ENCODE data around the gene COA1. TPM values are rescaled to one million over a fixed set of nuclear protein-coding genes. Genes with fewer than 3 reads are reported as not detected.

COA1 gene
- polyA plus RNA-seq, 1 donor from 2014 or later = 48.5 TPM

DNA sequence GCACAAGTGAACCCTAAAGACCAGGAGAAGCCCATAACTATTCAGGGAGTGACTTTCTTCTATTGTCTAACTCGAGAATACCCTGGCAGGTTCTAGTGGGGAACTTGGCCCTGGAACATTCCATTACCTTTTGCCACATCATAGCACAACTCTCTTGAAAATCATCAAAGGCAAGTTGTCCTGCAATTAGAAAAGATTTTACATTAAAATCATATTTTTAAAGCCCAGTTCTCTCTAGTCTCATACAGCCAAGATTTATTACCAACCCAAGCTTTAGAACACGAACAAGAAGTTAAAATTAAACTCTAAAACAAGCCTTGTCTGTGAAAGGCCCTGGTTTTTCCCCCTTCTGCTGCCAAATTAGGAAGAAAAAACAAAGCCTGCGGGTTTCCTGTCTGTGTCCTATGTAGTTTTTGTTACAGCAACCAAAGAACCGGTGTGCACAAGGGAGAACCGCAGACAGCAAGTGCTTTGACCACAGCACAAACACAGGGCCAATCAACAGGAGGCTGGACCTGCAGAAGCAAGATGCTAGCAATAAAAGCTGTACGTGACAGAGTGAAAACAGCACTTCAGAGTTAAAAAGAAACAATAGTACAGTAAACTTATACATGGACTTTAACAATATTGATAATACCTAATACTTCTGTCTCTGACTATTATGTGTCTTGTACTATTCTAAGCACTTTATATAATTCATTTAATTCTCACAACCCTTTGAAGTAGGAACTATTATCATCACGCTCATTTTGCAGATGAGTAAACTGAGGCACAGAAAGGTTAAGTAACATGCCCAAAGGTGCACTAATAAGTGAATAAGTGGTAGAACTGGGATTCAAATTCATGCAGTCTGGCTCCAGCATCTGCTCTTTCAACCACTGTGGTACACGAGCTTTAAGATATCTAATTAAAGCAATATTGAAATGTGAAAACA, 80.6 kb downstream of the COA1 start:
- Mint-ChIP-seq H3K27ac (peak overlapping the region; percentile 78 to 98 (median 94)), H3K4me3 (peak overlapping the region; percentile 80 to 94 (median 85)), H3K36me3 (peaks cover 10% of the 10 kb centered on the region), H3K27me3 (no peaks in the 10 kb centered on the region), H3K9me3 (no peaks in the 10 kb centered on the region), H3K4me1 (peaks cover 59 to 72% (median 66%) of the 10 kb centered on the region in 3 donors)

DNA sequence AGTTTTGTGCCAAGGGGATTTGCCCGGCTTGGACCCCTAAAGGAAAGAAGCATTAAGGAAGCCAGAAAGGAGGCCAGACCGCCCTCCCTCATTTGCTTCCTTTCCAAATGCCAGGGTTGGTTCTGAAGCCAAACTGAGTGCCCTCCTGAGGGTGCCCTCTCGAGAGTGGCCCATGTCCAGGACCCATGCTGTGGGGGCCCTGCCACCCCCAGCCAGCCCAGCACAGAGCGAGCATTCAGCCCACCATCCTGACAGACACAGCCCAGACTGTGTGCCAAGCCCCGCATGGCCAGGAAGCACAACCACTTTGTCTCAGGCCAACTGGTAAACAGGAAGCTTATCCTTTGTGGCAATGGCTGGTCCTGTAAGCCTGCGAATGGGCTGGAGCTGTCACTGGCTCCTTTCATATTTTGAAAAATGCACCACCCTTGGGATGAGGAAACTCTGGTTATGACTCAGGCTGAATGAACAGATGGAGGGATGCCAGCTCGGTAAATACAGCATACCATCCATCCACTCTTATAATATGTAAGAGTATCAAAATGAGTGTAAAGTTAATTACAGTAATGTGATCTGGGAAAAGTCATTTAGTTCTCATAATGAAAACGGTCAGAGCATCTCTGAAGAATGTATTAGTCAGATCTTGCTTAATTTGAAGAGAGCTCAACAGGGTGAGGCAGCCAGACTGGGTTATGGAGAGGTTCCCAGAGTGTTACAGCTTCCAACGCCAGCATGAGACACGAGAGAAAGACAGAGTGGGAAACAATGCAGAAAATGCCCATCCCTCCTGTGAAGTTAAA, 81.5 kb downstream of the COA1 start:
- Mint-ChIP-seq H3K4me1 (peaks cover 64 to 75% (median 67%) of the 10 kb centered on the region in 3 donors), H3K9me3 (no peaks in the 10 kb centered on the region), H3K27me3 (no peaks in the 10 kb centered on the region), H3K36me3 (peaks cover 13% of the 10 kb centered on the region), H3K27ac (peak overlapping the region; percentile 78 to 98 (median 94)), H3K4me3 (peak overlapping the region; percentile 80 to 94 (median 85))

DNA sequence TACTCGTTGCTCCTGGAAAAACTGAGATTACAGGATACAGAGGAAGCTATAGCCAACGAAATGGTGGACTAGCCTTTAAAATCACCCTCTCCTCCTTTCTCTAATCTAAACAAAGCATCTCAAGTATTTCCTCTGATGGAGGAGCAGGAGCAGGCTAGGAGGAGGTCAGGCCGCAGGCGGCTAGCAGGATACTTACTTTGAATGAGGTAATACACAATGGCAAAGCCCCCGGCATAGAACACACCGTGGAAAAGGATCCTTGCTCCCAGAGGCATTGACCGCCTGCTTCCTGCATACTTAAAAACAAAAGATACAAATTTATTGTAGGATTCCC, 82.0 kb downstream of the COA1 start:
- peaks cover 11% of the 10 kb centered on the region for H3K36me3 Mint-ChIP-seq
- H3K4me1 Mint-ChIP-seq = peaks cover 67 to 77% (median 68%) of the 10 kb centered on the region in 3 donors
- H3K27ac Mint-ChIP-seq = peak overlapping the region; percentile 78 to 98 (median 94)
- H3K9me3 Mint-ChIP-seq = no peaks in the 10 kb centered on the region
- H3K27me3 Mint-ChIP-seq = no peaks in the 10 kb centered on the region
- peak overlapping the region in 3 of 4 donors; percentile 41 to 82 (median 80) for H3K4me3 Mint-ChIP-seq

DNA sequence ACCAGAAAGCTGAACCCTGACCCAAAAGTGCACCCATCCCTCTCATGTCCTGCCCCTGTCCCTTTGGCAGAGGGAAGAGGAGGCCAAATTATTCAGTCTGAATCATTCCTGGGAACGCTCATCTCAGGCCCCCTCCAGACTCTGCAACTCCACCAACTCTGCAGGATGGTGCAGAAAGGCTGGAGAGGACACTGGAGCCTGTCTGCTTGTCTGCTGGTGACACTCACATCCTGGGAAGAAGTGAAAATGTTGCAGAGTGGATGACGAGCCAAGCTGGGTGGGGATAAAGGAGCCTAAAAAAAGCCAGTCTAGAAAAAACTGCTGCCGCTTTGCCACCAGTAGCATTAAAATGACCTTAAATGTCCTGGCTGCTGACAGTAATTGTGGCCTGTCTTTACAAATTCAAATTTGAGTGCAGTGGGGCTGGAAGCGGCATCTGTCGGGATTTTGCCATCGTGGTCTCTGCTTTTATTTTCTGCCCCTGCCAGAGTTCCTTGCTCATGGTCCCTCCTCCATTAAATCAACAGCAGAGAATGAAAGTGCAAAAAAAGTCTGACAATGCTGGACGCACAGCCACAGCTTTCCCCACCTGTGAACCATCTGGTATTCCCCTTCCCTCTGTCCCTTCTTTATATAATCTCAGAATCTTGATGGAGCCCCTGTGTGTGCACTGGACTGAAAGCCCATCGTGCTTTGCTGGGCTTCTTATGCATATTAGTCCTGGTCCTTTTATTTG, 82.6 kb downstream of the COA1 start:
- Mint-ChIP-seq H3K9me3 (no peaks in the 10 kb centered on the region), H3K4me1 (peaks cover 66 to 73% (median 67%) of the 10 kb centered on the region in 3 donors), H3K36me3 (peaks cover 10% of the 10 kb centered on the region), H3K27me3 (no peaks in the 10 kb centered on the region), H3K4me3 (peak overlapping the region; percentile 64 to 82 (median 79)), H3K27ac (peak overlapping the region; percentile 78 to 98 (median 94))

DNA sequence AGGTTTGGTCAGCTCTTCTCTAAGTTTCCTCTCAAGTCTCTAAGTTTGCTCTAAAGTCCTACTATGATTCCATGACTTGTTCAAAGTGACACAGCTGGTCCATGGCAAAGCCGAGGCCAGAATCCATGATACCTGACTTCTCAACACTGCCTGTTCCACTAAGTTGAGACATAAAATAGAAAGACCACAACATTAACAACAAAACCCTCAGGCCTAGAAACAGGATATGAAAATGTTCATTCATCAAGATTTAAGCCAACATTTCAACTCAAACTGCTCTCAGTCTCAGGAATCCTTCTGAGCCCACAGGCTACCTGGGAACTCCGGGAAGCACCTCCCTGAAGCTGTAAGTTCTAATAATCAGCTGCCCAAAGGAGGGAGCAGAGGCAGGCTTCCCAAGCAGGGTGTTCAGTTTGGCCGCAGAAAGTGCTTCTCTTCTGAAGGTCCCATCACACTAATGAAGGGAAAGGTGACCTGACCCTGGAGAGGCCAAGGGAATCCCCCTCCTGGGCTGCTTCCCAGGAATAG, 83.6 kb downstream of the COA1 start:
- H3K36me3 Mint-ChIP-seq = peaks cover 10% of the 10 kb centered on the region
- no peaks in the 10 kb centered on the region for H3K9me3 Mint-ChIP-seq
- H3K4me1 Mint-ChIP-seq = peaks cover 59 to 69% (median 63%) of the 10 kb centered on the region in 3 donors
- peak overlapping the region; percentile 78 to 98 (median 94) for H3K27ac Mint-ChIP-seq
- H3K27me3 Mint-ChIP-seq = no peaks in the 10 kb centered on the region
- H3K4me3 Mint-ChIP-seq = peak overlapping the region; percentile 64 to 87 (median 79)

DNA sequence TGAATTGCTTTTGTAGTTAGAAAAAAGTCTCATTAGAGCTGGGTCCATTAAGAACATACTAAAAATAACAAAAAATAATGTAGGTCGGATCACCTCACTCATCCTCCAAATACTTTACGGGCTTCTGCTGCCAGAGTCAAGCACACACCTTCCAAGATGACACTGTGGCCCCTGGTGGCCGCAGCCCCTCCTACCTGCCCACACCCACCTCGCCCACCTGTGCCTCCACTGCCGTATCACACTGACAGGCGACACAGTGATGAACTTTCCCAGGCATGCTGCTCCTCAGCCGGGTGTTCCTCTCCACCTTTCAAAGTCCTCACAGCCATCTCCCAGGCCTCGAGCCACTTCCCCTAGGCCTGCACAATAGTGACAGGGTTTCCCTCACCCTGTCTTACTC, 85.5 kb downstream of the COA1 start:
- peak overlapping the region; percentile 80 to 93 (median 92) for H3K27ac Mint-ChIP-seq
- H3K36me3 Mint-ChIP-seq = peaks cover 15% of the 10 kb centered on the region
- H3K9me3 Mint-ChIP-seq = no peaks in the 10 kb centered on the region

DNA sequence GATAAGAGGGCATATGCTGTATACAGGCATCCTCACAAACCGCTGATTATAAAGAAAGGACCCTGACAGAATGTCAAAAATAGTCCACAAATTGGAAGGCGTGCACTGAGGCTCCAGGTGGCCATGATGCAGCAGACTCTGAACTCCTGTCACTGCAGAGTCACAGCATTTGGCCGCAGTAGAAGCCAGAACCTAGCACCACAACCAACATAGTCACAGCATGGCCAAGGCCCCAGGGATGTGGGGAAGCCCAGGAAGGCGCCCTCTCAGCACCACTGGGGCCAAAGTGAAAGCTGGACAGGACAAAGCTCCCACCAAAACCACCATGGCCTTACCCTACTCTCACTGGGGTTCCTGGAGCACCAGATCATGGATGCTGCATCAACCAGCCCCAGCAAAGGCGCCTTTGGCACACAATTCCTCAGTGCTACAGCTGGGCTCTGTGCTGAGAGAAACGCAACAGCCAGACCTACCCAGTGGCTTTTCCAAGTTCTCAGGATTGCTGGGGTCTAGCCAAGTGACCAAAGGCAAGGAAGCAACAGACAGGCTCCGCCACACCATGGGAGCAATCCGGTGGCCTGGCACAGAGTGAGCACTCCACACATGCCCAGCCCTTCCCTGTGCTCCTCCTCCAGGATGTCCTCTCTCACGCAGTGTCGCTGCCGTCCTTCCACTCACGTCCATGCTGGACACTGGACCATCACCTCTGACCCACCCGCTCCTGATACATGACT, 86.3 kb downstream of the COA1 start:
- Mint-ChIP-seq H3K27ac (peak overlapping the region; percentile 80 to 93 (median 92)), H3K4me1 (peaks cover 56 to 62% (median 60%) of the 10 kb centered on the region in 3 donors), H3K9me3 (no peaks in the 10 kb centered on the region), H3K4me3 (peak overlapping the region in 2 of 4 donors; percentile 53 to 76), H3K36me3 (peaks cover 15% of the 10 kb centered on the region), H3K27me3 (no peaks in the 10 kb centered on the region)

More for the DNA sequence above, 85.5 kb downstream of the COA1 start:
- Mint-ChIP-seq H3K27me3 (no peaks in the 10 kb centered on the region), H3K4me3 (peak overlapping the region in 3 of 4 donors; percentile 53 to 85 (median 76)), H3K4me1 (peaks cover 59 to 68% (median 65%) of the 10 kb centered on the region in 3 donors)

DNA sequence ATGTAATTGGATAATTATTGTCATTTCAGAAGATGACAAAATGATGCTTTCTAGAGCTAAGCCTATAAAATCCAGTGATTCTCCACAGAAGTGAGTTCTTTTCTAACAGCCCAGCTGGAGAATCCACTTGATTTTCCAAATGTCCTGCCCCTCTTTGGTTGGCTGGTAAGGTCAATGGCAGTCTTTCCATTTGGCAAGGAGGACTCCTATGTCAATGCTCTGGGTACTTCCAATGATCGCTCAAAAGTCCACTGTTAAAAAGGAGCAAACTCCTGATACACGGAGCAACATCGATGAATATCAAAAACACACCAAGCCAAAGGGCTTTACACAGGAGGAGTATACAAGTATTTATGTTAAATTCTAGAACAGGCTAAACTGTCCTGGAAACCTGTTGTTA, 88.6 kb downstream of the COA1 start:
- no peaks in the 10 kb centered on the region for H3K9me3 Mint-ChIP-seq
- H3K27ac Mint-ChIP-seq = peak overlapping the region in 1 of 3 donors; percentile 81
- no peaks in the 10 kb centered on the region for H3K27me3 Mint-ChIP-seq
- peak overlapping the region in 1 of 4 donors; percentile 78 for H3K4me3 Mint-ChIP-seq
- H3K36me3 Mint-ChIP-seq = peaks cover 13% of the 10 kb centered on the region
- H3K4me1 Mint-ChIP-seq = peaks cover 43 to 58% (median 57%) of the 10 kb centered on the region in 3 donors

DNA sequence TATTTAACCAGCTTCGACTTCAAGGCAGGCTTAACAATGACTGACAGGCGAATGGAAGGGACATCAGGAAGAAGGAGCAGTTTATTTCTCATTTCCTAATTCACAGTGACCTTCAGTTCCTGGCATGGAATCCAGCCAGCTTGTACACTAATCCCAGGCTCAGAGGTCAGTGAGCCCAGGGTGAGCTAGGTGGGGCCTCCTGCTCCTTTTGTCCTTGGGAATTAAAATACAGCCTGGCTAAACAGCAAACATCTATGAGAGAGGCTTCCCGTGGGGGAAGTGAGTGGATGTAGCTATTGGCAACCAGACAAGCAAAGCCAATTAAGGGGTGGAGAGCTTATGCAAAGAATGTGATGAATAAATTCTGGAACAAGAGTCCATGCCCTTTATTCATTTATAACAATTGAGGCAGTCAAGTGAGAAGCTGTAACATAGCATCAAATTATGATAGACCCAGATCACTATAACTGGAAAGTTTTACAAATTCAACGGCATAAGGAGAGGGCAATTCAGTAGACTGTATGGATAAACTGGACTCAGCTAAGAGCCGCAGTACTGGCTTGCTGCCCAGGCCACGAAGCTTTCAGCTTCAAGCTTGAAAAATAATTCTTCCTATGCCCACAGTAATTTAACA, 89.3 kb downstream of the COA1 start:
- H3K4me3 Mint-ChIP-seq = no peak overlapping the region

DNA sequence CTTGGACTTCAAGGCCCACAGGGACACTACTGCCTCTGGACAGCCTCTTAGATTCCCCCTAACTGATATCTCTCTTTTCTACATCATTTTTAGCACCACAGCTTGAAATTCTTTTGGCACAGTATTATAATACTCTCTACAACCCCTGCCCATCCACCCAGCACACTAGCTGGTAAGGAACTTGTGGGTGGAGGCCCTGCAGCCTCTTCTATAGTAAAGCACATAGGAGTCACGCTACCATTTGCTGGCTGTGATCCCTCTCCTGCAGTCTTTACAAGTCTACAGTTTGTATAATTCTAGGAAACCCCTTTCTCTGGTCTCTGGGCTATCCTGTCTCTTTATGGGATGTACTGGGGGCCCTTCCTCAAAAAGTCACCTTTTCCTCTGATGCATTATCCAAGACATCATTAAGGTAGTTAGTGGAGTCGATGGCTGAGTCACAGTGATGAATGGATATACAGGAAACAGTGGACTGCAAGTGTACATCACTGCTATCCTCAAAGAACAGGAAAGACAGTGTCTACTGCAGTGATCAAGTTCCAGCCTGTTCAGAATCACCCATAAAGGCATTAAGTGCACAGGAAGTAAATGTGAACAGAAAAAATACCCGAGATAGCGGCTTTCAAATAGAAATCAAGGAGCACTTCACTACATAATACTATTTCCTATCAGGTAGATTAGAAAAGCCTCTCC, 92.1 kb downstream of the COA1 start:
- Mint-ChIP-seq H3K9me3 (no peaks in the 10 kb centered on the region), H3K4me3 (peak overlapping the region in 1 of 4 donors; percentile 73), H3K27me3 (no peaks in the 10 kb centered on the region), H3K36me3 (peaks cover 9% of the 10 kb centered on the region), H3K4me1 (peaks cover 31 to 46% (median 46%) of the 10 kb centered on the region in 3 donors), H3K27ac (peak overlapping the region; percentile 49 to 87 (median 84))

More for the DNA sequence above, 89.3 kb downstream of the COA1 start:
- H3K4me1 Mint-ChIP-seq = peaks cover 40 to 55% (median 53%) of the 10 kb centered on the region in 3 donors
- H3K9me3 Mint-ChIP-seq = no peaks in the 10 kb centered on the region
- peaks cover 11% of the 10 kb centered on the region for H3K36me3 Mint-ChIP-seq
- peak overlapping the region; percentile 72 to 85 (median 81) for H3K27ac Mint-ChIP-seq
- no peaks in the 10 kb centered on the region for H3K27me3 Mint-ChIP-seq

DNA sequence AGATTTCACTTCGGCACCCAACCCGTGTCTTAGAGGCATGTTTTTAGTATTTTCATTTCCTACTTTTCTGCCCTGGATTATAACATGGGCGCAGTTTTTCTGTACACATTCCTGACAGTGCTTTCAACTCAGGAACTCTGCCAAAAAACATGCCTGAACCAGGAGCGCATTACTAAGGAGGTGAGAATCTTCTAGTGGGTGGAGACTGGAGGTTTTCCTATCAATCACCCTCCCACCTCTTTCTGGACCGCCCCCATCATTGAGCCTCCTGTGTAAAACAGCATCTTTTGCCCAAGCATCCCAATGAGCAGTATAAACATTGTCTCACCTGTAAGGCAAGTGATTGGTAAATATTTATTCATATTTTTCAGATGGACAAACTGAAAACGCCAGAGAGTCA, 93.2 kb downstream of the COA1 start:
- peaks cover 9% of the 10 kb centered on the region for H3K36me3 Mint-ChIP-seq
- no peaks in the 10 kb centered on the region for H3K9me3 Mint-ChIP-seq
- H3K27ac Mint-ChIP-seq = peak overlapping the region; percentile 21 to 80 (median 67)
- H3K4me3 Mint-ChIP-seq = no peak overlapping the region
- H3K4me1 Mint-ChIP-seq = peaks cover 35 to 53% (median 51%) of the 10 kb centered on the region in 3 donors
- no peaks in the 10 kb centered on the region for H3K27me3 Mint-ChIP-seq

DNA sequence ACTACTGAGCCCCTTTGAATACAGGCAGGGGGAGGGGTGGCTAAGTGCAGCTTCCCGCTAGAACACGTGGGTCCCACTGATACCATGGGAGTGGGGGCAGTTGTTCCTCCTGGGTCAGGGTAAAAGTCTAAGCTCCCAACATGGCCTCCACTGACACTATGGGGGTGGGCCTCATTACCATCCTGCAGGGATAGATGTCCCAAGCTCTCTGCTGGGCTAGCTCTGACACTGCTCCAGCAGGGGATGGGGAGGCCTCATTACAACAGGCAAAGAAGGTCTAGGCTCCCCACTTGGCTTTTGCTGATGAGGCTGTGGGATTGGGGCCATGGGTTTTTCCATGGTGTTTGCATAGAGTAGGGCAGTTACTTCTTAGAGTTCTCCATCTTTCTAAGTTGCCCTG, 94.9 kb downstream of the COA1 start:
- H3K27ac Mint-ChIP-seq = peak overlapping the region in 2 of 3 donors; percentile 10 to 78
- H3K4me1 Mint-ChIP-seq = peaks cover 40 to 51% (median 40%) of the 10 kb centered on the region in 3 donors
- H3K4me3 Mint-ChIP-seq = no peak overlapping the region
- peaks cover 4% of the 10 kb centered on the region for H3K36me3 Mint-ChIP-seq
- no peaks in the 10 kb centered on the region for H3K27me3 Mint-ChIP-seq
- no peaks in the 10 kb centered on the region for H3K9me3 Mint-ChIP-seq

DNA sequence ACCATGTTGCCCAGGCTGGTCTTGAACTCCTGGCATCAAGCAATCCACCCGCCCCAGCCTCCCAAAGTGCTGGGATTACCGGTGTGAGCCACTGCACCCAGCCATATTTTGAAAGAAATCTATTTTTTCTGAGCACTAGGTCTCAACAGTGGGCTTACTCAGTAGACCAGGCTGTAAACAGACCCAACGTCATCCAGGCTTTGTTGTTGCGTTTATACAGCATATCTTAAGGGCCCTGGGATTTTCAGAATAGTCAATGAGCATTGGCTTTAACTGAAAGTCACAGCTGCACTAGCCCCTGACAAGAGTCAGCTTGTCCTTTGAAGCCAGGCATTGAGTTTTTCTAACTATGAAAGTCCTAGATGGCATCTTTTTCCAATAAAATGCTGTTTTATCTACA, 96.6 kb downstream of the COA1 start:
- H3K27me3 Mint-ChIP-seq = no peaks in the 10 kb centered on the region
- H3K27ac Mint-ChIP-seq = peak overlapping the region in 1 of 3 donors; percentile 78
- no peaks in the 10 kb centered on the region for H3K9me3 Mint-ChIP-seq
- peaks cover 3% of the 10 kb centered on the region for H3K36me3 Mint-ChIP-seq
- H3K4me3 Mint-ChIP-seq = peak overlapping the region in 1 of 4 donors; percentile 7
- peaks cover 39 to 59% (median 46%) of the 10 kb centered on the region in 3 donors for H3K4me1 Mint-ChIP-seq
